ENCODE measurements around the gene DSTN.

Gene DSTN

DNA sequence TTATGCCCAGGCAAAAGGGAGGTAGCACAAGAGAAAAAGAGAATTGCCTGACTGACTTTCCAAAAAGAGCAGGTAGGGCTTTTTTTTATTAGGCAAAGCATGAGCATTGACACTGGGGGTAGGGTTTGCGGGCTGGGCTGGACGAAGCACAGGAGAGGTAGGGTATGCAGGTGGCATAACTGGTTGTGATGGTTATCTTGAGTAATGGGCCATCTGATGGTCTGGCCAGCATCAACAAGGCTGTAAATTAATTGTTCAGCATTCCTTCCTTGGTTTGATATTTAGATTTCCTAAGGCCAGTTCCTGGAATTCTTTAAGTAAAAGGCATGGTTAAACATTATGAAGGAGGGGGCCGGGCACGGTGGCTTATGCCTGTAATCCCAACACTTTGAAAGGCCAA, 24.7 kb upstream of the DSTN start:
- DNase-seq (ENCODE audit: low spot score) = peak; percentile 80

DNA sequence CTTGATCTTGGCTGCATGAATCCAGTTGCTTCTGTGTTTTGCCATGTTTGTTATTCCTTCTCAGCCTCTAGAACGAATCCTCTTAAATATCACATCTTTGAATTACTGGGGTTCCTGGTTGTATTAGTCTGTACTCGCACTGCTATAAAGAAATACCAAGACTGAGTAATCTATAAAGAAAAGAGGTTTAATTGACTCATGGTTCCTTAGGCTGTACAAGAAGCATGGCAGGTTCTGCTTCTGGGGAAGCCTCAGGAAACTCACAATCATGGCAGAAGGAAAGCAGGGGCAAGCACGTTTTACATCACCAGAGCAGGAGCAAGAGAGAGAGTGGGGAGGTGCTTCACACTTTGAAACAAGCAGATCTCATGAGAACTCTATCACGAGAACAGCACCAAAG, 20.7 kb upstream of the DSTN start:
- no peak for DNase-seq (ENCODE audit: low spot score)

DNA sequence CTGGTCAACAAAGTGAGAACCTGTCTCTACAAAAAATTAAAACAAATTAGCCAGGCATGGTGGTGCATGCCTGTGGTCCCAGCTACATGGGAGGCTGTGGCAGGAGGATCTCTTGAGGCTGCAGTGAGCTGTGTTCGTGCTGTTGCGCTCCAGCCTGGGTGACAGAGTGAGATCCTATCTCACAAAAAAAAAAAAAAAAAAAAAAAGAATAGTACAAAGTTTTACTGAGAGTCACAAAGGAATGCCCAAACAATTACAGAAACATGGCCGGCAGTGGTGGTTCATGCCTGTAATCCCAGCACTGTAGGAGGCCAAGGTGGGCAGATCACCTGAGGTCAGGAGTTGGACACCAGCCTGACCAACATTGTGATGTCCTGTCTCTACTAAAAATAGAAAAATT, 14.8 kb upstream of the DSTN start:
- no peak for DNase-seq (ENCODE audit: low spot score)

- no peak for DNase-seq (ENCODE audit: low spot score)
These were observed 12.8 kb upstream of the DSTN start for GRCh38 chr20:17556837-17557674.

- DNase-seq (ENCODE audit: low spot score) = no peak
These were observed 12.2 kb upstream of the DSTN start for GRCh38 chr20:17557675-17558006.

DNA sequence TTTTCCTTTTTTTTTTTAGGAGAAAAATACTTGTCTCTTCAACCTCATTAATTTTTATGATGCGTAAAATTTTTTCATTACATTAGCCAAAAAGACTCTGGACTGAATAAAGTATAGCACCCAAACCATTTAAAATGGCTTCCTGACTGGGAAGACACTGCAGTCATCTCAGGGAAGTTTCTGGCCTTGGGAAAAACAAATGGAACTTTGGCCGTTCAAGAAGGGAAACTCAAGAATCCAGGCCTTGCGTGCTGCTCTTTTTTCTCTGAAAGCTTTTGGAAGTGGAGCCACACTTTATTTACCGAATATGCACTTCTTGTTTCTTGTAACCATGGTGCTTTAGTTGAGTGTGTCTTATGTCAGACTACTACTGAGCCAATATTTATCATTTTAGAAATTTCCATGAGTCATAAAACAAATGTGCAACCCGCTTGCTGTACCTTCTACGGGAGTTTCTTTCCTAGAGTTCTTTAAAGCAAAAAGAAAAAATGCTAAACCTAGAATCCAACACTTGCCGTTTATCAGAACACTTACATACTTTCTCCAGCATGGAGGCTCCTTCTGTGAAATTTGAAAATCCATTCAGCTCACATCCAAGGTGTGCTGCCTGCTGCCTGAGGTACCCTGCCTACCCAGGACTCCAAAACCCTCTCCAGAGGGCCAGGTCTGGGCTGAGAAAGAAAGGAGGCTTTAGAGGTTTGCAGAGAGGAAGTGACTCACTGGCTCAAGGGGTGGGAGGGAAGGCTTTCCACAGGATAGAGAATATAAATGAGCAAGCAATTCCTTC, 11.5 kb upstream of the DSTN start:
- DNase-seq (ENCODE audit: low spot score) = no peak

GRCh38 chr20:17558941-17559304, 11.0 kb upstream of the DSTN start:
- no peak for DNase-seq (ENCODE audit: low spot score)

DNA sequence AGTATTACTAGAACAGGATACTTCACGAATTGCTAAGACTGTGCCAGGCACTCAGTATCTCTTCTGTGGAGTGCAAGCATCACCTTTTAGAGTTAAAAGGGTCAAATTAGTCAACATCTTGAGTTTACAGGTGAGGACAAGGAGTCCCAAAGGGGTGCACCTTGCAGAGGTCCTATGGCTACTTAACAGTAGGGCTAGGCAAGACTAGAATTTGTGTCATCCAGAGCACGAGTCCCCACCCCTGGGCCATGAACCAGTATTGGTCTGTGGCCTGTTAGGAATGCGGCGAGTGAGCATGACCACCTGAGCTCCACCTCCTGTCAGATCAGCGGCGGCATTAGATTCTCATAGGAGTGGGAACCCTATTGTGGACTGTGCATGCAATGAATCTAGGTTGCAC, 10.5 kb upstream of the DSTN start:
- no peak for DNase-seq (ENCODE audit: low spot score)

GRCh38 chr20:17560344-17561074, 9.4 kb upstream of the DSTN start:
- no peak for DNase-seq (ENCODE audit: low spot score)

DNA sequence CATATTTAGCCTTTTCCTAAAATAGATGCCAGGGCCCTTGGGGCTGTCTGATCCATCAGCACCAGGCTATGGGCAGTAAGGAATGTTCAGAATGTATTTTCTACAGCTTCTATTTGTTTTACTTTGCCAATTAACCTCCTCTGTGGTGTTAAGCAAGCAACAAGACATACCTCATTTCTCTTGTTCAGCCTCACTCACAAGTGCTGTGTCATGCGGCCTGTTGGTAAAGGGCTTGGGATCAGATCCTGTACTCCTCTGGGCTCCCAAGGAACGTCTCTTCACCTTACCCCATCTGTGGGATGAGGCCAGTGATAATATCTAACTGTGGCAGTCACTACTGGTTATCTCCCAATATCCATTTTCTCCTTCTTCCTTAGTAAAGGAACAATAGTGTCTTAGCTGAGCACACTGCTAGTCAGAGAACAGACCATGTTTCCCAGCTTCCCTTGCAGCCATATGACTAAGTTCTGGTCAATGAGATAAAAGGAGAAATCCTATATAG, 7.0 kb upstream of the DSTN start:
- no peak for DNase-seq (ENCODE audit: low spot score)

DNA sequence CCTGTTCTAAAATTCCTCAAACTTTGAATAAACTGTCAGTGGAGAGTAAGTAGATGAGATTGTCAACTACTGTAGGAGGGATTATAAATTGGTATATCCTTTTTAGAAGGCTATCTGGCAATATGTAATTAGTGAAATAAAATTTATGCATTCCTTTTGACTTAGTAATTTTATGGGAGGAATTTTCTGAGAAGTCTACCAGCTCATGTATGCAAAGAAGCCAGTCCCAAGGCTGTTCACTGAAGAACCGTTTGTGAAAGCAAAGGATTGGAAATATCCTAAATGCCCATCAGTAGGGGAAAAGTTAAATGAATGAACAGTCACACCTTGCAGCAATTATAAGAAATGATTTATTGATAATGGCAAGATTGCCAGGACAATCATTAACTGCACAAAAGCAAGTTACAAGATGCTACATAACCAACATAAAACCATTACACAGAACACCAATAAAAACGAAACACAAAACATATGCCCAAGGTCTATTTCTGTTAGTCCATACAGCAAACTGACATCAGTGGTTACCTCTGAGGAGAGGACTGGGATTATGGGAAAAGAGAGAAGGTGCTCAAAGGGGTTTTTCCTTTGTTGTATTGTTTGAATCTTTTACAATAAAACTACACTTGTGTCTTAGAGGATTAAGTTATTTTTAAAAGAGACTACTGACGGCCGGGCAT, 4.6 kb upstream of the DSTN start:
- DNase-seq (ENCODE audit: low spot score) = no peak

- DNase-seq (ENCODE audit: low spot score) = no peak
These were observed 3.5 kb upstream of the DSTN start for GRCh38 chr20:17566345-17566744.

DNA sequence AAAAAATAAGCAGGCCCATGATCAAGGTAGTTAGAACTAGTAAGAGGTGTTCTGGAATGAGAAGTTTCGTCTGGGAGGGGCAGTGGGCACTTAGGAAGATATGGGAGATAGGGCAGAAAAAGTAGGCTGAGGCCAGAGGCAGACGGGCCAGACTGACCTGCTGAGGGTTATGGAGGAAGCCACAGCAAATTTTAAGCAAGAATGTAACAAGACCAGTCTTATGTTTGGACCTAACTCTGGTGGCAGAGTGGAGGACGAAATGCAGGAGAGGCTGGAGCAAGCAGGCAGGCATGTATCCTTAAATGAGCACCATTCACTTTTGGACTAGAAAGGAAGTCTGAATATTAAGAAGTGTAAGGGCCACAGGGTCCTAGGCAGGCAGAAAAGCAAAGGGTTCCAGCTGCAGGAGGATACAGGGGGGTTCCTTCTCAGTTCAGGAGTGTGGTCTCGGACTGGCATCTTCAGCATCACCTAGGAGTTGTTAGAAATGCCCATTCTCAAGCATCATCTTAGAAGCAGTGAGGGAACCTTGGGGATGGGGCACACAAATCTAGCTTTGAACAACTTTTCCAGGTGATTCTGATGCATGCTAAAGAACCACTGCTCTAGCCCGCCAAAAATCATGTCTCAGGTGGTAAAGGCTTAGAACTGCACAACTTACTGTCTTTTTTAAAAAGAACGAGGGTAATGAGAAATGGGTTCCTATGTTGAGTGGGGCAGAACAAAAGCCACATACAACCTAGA, 1.7 kb upstream of the DSTN start:
- DNase-seq (ENCODE audit: low spot score) = no peak

DNA sequence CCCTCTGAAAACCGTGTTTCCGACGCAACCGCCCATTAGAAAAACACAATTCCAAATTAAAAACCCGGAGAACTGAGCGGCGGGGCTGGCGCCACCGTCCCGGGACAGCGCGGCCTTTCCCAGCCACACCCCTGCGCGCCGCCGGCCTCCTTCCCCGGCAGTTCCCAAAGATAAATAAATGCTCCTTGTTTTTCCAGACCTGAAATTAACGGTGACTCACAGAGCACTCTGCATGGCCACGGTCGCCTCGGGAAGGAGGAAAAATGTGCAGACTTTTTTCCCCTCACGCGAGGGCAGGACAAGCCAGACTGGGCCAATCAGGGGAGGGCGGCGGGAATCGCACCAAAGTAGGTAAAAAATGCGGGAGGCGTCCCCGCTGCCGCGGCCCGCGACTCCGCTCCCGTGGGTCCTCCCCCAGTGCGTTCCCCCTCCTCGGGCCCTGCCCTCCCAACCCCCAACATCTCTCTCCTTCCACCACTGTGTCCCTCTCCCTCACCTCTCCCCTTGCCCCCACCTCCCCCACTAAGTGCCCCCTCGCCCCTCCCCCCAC, 828 bp upstream of the DSTN start:
- DNase-seq (ENCODE audit: low spot score) = peak; percentile 73

DNA sequence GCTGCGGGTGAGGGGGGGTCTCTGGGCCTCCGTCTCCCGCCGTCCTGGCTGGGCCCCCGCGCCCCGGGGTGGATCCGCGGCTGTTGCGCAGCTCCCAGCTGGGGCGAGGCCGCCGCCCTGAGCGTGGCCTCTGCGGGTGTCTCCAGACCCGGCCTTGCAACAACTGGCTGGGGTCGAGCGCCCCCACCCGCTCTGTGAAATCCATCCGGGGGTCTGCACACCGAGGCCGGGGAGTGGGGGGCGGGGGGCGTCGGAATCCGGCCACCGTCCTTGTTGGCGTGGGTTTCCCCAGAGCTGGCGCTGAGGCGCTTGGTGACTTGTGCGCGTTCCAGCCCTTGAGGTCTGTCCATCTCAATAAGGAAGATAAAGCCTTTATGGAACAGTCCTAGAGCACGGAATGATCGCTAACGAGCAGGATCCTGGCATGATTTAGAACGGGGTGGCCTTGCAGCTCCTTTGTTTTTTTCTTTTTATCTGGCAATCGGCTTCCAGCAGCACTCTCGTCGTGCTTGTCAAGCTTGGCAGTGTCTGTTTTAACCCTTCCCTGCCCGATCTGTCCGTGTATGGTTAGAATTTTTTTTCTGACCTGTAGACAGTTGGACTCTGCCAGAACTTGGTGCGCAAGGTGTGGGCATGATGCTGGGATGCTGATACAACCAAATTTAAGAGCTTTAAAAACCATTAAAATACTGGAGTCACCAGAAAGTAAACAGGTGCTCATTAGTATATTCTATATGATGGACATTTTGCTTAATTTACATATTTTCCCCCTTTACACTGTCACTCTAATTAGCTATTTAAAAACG, 675 bp downstream of the DSTN start:
- peak; percentile 86 for DNase-seq (ENCODE audit: low spot score)

DNA sequence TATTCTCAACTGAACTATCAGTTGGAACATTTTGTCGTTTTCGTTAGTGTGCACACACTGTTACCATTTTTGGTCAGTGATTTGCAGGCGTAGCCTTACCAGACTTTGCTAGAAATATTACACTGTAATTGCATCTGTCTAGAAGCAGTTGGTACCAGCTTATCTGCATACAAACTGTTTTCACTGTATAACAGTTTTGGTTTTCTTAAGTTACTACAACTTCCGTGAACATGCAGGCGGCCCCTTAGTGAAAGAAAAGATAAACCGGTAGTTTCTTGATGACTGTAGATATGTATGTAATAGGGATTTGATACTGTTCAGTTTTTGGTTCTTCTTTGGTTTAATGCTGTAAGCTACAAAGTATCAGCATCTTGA, 1.3 kb downstream of the DSTN start:
- DNase-seq (ENCODE audit: low spot score) = no peak

- DNase-seq (ENCODE audit: low spot score) = no peak
These were observed 2.3 kb downstream of the DSTN start for GRCh38 chr20:17572034-17572638.

- no peak for DNase-seq (ENCODE audit: low spot score)
These were observed 3.6 kb downstream of the DSTN start for GRCh38 chr20:17573463-17573862.

- no peak for DNase-seq (ENCODE audit: low spot score)
These were observed 6.3 kb downstream of the DSTN start for GRCh38 chr20:17576215-17576614.
